CD4-positive, alpha-beta T cell treated with Interleukin-6 at 100 ng/mL for 8 hours (primary cell): Measurements from ENCODE around the gene PARP8.
"Not testable (repeated sequence)": the region's sequence is repeated elsewhere in the genome, so short reads cannot be mapped to it uniquely, and the experiment has no call there.

Experiments
- DNase-seq: peaks from one replicate; pipeline ENCODE4 v3.0.0-alpha.2; 2020; ENCODE audit warnings: mixed read lengths, low spot score

Gene PARP8

DNA sequence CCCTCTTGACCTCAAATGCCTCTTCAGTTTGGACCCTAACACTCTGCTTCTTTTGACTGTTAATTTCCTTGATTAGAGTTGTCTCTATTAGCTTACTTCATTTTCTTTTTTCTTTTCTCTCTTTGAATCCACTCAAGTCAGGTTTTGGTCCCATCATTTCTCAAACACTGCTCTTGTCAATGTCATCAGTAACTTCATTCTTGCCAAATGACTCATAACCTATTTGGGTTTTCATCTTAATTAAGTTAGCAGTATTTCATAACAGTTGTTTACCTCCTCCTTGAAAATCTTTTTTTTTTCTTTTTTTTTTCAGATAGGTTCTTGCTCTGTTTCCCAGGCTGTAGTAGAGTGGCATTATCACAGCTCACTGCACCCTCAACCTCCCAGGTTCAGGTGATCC is 119.6 kb downstream of the PARP8 start:
- no peak for DNase-seq

DNA sequence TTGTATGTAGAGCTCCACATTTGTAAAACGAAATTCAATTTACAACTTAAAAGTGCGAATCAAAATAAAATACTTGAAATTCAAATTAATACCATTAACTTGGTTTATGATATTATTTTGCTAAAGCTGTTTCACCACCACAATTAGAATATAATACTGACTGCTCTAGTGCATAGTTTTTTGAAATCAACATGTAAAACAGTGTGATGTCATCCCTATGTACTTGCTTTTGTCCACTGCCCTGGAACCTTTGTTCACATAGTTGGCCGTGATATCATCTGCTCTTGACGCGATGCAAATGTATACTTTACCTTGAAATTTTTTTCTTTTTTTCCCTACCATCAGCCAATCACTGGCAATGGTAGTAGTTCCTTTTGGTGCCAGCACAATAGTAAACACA is 125.4 kb downstream of the PARP8 start:
- no peak for DNase-seq

DNA sequence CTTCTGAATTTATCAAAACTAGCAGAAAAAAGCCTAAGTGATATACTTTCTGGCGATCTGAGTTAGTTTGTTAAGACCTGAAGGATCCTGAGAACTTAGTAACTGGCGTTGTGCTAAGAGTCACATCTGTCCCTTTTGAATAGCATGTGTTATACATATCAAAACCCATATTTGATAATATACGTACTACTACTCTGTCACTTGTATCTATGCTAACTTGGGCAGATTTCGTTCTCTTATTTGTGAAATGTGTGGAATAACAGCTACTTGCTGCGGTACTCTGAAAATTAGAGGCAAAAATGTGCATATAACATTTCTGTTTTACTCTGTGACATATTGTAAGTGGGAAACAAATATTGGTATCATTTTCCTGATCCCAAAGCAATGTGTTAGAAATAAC is 126.4 kb downstream of the PARP8 start:
- no peak for DNase-seq

DNA sequence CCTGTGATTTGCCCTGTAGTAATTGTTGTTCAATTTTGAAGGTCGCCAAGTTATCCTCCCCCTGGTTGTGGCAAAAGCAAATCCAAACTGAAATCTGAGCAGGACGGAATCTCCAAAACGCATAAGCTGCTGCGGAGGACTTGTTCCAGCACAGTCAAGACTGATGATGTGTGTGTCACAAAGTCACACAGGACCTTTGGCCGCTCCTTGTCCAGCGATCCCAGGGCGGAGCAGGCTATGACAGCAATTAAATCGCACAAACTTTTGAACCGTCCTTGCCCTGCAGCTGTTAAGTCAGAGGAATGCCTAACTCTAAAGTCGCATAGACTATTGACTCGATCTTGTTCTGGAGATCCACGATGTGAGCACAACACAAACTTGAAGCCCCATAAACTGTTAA is 128.4 kb downstream of the PARP8 start:
- no peak for DNase-seq

DNA sequence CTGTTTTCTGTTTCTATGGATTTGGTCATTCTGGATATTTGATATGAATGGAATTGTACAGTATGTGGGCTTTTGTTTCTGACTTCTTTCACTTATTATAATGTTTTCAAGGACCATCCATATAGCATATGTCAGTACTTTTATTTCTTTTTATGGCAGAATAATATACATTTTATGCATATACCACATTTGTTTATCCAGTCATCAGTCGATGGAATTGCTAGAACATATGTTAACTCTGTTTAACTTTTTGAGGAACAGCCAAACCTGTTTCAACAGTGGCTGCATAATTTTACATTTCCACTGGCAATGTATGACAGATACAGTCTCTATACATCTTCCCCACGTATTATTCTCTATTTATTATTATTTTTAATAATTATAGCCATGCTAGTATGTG is 131.6 kb downstream of the PARP8 start:
- DNase-seq, result no peak

DNA sequence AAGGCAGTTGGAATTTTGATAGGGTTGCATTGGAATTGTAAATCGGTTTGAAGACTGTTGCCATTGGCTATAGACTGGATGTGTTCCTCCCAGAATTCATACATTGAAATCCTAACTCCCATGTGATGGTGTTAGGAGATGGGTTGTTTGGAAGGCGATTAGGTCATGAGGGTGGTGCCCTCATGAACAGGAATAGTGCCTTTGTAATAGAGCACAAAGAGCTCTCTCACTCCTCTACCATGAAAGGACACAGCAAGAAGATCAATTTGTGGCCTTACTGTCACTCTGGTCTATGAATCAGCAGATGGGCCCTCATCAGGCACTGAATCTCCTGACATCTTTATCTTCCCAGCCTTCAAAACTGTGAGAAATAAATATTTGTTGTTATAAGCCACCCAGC is 133.2 kb downstream of the PARP8 start:
- DNase-seq, result no peak

DNA sequence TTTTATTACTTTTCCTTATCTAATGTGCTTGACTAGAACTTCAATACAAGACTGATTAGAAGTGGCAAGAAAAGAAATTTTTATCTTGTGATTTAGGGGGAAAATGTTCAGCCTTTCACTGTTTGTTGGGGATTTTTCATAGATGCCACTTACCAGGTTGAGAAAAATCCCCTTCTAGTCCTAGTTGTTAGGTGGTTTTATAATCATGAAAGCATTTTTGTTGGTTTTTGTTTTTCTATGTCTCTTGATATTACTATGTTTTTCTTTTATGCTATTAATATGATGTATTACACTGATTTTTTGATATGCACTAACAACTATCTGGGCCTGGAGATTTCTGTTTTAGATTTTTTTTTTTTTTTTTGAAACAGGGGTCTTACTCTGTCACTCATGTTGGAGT is 134.0 kb downstream of the PARP8 start:
- no peak for DNase-seq

DNA sequence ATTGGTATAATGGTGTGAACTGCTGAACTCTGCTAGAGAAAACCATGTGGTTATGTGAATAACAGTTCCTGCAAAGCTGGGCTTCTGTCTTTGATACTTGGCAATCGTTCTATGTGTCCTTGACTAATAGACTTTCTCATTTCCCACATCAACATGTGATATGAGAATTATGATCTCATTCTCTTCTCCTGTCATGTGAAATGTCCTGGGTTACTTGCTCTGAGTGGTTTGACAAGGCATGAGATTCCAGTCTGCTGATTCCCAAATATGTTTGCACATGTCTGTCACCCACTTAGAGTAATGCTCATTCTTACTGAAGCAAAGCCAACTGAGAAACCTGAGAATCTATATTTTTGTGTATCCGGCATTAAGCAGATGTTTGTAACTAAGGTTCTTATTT is 141.2 kb downstream of the PARP8 start:
- DNase-seq, result no peak

DNA sequence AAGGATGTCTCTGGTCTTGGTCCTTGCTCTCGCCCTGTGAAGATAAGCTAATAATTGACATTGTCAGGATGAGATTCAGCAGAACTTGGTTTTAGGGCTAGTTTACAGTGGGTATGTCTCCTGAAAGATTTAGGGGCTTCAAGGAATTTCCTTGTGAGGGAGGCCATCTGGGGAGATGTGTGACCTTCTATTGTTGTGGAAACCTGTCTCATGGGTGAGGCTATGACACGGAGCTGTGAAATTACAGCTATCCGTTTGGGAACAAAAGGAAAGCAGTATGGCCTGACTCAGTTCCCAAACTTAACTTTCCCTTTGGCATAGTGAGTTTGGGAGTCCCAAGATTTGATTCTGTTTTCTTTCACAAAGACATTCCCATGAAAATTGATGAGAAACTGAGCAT is 142.0 kb downstream of the PARP8 start:
- no peak for DNase-seq

DNA sequence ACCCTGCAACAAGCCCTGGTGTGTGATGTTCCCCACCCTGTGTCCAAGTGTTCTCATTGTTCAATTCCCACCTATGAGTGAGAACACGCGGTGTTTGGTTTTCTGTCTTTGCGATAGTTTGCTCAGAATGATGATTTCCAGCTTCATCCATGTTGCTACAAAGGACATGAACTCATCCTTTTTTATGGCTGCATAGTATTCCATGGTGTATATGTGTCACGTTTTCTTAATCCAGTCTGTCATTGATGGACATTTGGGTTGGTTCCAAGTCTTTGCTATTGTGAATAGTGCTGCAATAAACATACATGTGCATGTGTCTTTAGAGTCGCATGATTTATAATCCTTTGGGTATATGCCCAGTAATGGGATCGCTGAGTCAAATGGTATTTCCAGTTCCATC is 145.3 kb downstream of the PARP8 start:
- DNase-seq, result not testable (repeated sequence)

DNA sequence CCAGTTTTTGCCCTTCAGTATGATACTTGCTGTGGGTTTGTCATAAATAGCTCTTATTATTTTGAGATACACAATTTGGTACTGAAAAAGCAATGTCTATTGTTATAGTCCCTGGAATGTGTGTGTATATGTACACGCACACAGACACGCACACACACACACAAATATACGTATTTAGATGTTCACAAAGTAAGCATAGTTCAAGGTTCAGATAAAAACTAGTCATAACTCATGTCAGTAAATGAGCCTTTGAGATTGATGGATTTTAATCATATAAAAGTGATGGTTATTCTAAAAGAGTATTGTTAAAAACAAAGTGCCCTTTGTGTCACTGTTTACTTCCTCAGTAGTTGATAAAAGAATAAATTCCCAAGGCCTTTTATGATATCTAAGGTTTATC is 147.3 kb downstream of the PARP8 start:
- DNase-seq, result no peak

DNA sequence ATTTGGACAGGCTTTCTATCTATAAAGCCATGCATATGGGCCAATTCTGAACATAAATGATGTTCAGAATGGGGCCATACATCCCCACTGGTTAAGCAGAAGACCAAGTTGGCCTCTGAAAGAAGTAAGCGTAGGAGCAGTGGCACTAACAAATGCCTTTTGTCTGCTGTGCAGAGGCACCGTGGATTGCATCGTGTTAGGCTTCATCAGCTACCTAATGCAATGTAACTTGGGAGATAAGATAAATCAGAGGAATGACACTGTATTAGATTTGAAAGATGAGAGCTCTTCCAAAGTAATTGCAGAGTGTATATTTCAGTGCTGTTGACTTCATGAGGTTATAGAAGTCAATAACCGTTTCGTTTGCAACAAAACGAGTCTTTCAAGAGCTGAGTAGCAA is 148.1 kb downstream of the PARP8 start:
- no peak for DNase-seq

DNA sequence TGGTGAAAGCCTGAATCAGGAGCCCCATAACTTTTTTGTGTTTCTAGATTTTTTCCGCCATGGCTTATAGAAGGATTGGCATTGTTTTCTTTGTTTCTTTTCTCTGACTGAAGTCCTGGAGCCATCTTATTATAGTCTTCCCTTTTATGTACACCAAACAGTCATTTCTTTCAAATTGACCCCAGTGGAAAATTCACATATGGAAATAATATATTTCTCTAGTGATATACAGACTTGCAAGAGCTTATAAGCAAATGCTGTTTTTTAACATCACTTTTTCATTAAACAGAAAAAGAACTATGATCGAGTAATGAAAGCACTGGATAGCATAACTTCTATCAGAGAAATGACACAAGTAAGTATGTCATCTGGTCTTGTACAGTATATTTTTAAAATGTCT is 155.6 kb downstream of the PARP8 start:
- DNase-seq, result no peak

DNA sequence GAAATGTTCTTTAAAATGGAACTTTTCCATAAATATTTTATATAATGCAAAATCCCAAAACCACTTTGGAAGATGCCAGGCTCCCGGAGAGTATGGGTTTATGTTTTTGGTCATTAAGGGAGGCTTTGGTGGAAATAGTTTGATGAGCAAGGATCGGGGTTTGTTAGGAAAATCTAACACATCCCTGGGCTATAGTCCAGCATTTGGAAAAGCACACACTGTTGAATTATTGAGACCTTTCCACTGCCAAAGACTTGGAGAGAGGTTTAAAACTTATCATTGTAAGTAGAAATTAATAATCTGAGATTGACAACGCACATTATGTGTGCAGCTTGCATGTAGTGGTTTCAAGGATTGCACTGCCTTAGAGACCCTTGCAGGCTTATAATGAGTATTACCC is 156.3 kb downstream of the PARP8 start:
- no peak for DNase-seq

DNA sequence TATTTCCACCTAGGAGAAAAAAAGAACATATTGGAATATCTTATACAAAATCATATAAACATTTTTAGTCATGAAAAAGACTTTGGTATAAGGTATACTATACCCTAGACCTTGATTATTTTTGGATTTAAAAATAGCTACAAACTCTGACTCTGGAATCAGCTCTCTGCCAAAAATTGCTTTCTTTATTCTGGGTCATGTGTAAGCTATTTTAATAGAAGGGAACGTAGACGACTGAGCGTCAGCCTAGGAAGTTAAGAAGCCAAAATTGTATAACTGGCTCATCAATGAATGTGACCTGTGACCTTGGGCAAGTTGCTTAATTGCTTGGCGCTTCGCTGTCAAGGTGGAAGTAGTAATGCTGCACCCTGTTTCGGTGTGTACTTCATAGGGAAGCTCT is 157.1 kb downstream of the PARP8 start:
- no peak for DNase-seq

DNA sequence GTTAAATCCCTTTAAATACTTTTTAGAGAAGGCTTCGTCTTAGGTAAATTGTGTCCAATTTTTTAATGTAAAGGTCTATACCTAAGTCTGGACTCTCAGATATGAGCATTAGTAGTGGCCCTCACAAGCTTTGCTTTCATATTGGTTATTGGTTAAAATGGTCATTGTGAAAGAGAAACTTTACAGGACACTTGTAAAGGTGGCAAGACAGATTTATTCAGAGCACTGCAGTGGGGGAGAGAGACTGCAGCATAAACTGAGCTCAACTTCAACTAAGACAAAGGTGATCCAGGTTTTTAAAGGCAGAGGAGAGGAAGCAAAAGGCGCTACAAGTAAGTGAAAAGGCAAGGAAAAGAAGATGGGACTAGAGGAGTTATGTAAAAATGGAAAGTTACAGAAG is 157.7 kb downstream of the PARP8 start:
- no peak for DNase-seq

DNA sequence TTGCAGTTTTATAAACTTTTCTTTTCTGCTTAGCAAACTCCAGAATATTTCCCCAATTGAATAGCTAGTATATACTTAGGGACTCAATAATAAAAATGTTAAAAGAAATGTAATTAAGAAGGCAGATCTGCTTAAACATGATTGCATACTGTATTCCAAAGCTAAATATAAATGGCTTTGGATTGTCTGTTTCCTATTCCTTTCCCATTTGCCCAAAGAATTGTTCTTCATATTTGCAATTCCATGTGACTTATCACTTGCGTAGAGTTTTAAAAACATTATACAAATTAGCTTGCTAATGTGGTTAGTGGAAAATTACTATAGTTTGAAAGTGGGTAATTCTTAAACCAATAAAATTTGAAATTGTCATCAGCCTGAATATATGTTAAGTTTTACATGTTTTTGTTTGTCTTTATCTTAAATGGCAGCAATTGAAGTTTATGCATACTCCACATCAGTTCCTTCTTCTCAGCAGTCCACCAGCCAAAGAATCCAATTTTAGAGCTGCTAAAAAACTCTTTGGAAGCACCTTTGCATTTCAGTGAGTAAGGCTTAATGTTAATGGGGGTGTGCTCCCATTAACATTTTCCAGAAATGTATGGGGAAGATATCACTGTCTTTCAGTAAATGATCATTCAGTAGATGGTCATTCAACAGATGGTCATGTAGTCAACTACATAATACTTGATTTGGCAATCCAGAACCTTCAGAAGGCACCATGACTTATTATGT is 161.2 kb downstream of the PARP8 start:
- DNase-seq, result no peak

DNA sequence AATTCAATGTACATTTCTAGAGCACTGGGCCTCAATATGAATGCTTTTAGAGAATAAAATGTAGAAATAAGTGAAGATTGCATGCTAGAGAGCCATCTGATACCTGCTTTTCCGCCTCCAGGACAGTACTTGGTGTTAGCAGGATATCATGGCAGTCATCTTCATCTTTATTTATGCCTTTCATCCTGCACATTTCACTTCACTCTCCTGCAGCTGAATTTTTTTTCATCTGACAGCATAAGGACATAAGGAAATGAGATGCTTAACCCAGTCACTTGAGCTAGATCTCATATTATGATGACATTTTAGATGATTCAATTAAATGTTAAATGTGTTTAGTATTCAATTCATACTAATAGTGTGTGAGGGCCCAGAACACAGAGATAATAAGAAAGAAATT is 162.6 kb downstream of the PARP8 start:
- DNase-seq, result no peak

DNA sequence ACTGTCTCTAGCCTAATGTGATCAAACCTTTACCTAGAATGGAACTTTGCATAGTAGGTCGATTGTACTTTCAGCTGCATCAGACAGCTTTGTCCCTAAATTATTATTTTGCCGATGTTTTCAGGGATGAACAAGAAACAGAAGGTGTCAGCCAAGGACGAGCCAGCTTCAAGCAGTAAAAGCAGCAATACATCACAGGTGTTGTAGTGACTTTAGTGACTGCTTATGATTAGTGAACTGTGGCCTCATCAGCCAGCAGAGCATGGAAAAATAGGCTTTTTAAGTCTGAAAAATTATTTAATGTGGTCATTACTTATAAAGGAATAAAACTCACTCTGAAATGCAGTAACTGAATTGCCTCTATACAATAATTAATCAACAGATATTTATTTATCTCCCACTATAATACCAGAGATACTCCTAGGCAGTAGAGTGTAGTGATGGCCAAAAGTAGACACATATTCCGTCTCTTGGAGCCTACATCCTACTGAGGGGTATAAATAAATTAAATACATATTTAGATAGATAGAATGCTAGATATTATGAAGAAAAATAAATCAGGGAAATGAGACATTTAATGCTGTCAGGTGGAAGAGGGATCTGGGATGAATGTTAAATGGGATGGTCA is 166.3 kb downstream of the PARP8 start:
- DNase-seq, result no peak

DNA sequence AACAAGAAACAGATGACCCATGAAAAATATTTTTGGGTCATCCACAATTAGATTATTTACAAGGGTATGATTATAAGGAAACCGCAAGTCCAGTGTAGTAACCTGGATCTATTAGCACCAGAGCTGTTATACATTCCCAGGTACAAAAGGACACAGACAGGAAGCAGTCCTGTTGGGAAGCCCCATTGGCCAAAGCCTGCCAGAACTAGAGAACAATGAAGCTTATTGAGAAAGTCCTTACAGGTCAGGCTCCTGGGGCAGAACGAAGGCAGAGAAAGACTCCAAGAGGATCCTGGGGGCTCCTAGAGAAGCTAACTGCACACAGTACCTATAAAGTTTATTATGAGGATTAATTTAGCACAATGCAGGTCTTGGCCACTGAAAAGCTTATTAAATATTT is 169.9 kb downstream of the PARP8 start:
- DNase-seq, result no peak

DNA sequence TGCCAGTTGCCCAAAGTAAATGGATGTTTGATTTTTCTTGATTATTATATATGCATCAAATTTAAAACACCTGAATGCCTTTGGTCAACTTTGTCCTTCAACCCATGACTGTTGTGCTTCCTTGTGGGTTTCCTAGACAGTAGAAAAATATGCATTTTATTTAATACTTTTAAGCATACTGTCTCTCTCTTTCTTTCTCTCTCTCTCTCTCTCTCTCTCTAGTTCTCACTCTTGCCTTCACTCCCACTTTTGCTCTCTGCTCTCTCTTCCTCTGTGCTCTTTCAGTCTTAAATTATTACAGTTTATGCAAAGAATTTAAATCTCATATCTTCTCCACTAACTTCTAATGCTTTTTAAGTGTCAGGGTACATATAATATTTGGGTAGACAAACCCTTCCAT is 173.0 kb downstream of the PARP8 start:
- no peak for DNase-seq

DNA sequence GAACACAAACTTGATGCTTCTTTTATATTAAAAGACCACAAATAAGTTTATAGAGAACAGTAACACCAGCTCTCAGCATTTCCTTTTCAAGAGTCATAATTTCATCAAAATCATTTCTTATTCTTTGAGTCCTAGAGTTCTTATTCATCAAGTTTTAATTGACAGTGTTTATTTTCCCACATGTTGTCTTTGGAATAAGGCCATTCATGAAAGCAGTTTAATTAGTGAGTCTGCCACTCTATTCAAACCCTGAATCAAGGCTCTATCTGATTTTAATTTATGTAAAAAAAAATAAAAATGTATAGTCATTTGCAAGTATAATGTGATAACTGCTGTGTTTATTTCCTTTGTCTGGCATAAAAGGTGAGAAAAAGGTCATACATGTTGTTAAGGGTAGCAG is 176.7 kb downstream of the PARP8 start:
- DNase-seq, result no peak

DNA sequence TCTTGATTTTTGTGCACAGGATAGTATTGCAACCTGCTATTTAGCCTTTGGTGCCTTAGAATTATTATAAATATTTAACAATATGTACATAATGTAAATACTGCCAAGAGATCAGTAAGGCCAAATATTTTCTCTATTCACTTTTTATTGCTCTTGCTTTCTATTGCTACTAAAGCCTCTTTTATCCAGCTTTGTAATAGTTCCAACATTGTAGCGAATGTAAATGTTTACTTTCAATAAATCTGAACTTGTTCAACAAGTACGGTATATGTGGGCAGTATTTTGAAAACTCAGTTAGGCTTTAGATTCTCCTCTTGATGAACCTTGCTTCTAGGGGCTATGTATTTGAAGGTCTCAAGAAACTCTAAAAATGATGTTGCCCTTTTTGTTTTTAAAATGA is 179.8 kb downstream of the PARP8 start:
- DNase-seq, result no peak

DNA sequence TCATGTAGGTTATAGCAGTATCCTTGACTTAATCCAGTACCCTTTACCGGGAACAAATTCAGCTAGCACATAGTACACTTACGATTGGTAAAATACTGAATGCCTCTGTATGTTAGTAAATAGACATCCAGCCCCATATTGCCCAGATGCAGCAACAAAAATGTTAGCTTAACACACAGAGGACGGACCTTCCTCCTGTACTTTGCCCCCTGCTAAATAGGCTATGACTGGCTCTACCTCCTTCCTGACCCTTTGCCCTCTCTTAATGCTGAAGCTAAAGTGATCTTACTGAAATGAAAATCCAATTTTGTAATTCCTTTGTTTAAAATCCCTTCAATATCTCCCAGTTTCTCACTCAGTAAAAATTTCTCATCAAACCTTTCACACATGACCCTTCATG is 183.1 kb downstream of the PARP8 start:
- DNase-seq, result no peak
